Activated T-cell treated with anti-CD3 and anti-CD28 coated beads, Interleukin-2, amount 50 U/mL, for 1 hour (primary cell): ENCODE data around the gene PLCL1.

Experiments
- DNase-seq: peaks from one replicate; pipeline ENCODE4 v3.0.0-alpha.2; 2020

Gene PLCL1

DNA sequence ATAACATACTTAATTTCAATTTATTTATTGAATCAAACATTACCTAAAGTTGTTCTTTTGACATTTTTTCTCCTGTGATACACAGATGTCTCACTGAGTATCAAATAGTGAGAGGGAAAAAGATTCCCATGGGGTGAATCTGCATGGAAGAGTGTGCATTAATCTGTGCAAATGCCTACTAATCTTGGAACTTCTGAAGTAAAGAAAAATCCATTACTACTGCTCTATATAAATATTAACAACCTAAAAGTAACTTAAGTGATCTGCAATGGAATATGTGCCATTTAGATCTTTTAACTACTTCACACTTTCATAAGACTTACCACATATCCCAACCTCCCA, 125.5 kb downstream of the PLCL1 start:
- DNase-seq = no peak

- no peak for DNase-seq
Observed at GRCh38 chr2:197930570-197931278, 126.3 kb downstream of the PLCL1 start.

GRCh38 chr2:197931661-197932312, 127.4 kb downstream of the PLCL1 start:
- DNase-seq = no peak

GRCh38 chr2:197932374-197932773, 128.0 kb downstream of the PLCL1 start:
- DNase-seq = no peak

DNA sequence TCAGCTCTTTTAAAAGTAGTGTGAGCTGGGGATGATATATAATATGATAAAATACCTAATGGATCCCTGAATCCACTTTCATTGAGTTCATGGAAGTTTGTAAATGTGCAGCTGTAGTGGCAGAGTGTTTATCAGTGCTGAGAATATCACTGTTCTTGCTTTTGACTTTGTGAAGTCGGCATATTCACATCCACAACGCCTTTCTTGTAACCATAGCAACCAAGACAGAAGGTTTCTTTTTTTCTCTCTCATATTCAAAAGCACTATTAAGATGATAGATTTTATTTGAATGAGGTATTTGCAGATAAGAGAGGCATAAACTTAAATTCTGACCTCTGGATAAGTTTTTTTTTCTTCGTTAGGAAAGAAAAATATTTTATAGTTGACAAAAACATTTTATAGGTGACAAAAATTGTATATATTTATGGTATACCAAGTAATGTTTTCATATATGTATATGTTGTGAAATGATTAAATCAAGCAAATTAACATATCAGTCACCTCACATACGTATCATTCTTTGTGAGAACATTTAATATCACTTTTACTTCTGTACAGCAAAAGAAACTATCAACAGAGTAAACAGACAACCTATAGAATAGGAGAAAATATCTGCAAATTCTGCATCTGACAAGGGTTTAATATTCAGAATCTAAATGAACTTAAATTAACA, 130.0 kb downstream of the PLCL1 start:
- DNase-seq = no peak

GRCh38 chr2:197934934-197935289, 130.5 kb downstream of the PLCL1 start:
- DNase-seq = no peak

DNA sequence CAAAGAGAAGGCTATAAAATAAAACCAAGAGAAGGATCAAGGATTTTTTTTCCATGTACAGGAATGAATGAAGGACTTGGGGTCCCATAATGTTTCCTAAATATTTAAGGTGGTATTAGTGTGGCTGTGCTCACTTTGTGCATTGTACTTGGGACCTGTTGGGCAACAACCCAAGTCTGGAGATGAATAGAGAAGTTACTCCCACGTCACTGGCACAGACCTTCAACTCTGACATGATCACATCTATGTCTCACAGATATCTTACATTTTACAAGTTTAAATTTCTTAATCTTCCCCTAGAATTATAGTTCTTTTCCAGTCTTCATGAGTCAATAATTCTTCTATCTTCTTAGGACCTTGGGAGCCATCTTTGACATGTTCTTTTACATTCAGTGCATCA, 133.4 kb downstream of the PLCL1 start:
- no peak for DNase-seq

GRCh38 chr2:197938555-197938954, 134.2 kb downstream of the PLCL1 start:
- no peak for DNase-seq

DNA sequence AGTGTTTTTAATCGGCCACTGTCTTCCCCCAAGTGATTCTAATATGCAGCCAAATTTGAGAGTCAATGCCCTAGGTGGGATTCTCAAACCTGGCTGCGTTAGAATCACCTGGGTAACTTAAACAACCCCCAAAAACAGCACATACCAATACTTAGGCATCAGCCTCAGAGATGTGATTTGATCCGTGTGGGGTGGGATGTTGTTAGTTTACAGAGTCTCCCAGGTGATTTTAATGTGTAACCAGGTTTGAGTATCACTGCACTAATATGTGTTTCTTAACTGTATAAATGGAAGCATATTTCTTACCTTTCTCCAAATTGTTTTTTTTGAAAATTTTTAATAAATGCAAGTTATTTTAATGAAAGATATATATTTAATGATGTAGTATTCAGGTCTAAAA, 135.4 kb downstream of the PLCL1 start:
- no peak for DNase-seq

DNA sequence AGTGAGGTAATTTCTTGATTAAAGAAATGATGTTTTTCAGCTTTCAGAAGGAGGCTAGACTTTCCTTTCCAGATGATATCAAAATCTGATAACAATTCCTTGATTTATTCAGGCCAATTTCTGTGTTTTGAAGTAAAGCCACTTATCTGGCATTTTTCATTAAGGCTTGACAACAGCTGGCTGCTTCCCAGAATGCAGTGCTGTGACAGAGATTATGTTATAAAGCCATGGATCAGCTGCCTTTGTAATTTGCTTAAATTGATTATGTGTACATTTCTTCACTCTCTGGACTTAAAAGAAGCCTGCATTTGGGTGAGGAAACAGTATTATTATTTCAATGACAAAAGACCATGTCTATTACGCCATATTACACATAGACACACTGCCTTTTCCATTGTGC, 136.0 kb downstream of the PLCL1 start:
- DNase-seq = no peak

GRCh38 chr2:197941715-197942114, 137.3 kb downstream of the PLCL1 start:
- DNase-seq = no peak

- no peak for DNase-seq
Observed at GRCh38 chr2:197943731-197944130, 139.3 kb downstream of the PLCL1 start.

- no peak for DNase-seq
Observed at GRCh38 chr2:197944416-197945096, 140.2 kb downstream of the PLCL1 start.

GRCh38 chr2:197946562-197946961, 142.2 kb downstream of the PLCL1 start:
- no peak for DNase-seq

GRCh38 chr2:197947219-197947757, 142.9 kb downstream of the PLCL1 start:
- DNase-seq = no peak

DNA sequence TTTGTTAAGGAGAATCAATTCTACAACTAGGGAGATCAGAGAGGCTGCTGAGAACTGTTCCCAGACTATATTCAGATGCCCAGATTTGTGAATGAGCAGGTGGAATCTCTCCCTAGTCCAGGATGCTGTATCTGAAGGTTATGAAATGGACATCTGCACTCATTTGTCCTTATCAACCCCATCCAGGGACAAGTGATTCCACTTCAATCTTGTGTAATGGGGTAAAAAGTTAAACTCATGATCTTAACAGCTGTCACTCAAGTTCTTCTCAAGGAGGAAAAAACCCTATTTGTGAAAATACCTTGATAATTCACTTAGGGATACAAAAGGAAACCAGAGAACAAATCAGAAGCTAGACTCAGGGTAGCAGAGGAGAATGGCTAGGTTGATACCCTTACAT, 144.8 kb downstream of the PLCL1 start:
- no peak for DNase-seq

- DNase-seq = no peak
Observed at GRCh38 chr2:197950006-197950405, 145.6 kb downstream of the PLCL1 start.

- no peak for DNase-seq
Observed at GRCh38 chr2:197950724-197951123, 146.3 kb downstream of the PLCL1 start.

DNA sequence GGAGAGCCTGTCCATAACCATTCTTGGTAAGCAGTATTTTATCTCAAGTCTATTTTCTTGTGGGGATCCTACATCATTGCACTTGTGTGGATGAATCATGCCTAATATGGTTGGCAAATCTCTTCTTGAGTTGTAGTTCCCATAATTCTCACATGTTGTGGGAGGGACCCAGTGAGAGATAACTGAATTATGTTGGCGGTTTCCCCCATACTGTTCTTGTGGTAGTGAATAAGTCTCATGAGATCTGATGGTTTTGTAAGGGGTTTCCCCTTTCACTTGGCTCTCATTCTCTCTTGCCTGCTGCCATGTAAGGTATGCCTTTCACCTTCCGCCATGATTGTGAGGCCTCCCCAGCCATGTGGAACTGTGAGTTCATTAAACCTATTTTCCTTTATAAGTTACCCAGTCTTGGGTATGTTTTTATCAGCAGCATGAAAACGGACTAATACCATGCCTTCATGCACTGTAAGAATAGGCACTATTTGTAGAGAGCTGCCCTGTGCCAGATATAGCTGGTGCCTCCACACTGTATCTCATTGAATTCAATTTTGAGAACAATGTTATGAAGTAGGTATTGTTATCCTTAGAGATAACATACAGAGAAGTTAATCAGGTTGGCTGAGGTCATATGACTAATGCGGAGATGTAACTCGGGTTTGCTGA, 148.3 kb downstream of the PLCL1 start:
- no peak for DNase-seq

DNA sequence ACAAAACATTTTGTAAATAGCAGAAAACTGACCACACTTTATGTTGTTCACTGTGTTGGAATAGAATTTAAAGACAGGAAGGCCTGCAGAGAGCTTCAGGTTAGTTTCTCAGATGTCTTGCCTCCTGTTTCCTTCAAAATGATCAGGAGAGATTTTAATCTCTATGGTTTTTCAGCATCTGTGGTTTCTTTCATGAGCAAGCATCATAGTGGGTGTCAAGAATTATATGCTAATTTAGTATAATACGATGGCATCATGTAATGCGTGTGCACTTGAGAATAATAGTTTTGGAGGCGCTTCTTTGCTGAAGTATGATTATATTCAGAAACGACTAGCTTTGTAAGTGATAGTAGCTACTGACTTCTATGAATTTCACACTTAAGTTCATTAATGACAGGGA, 149.9 kb downstream of the PLCL1 start:
- DNase-seq = no peak

DNA sequence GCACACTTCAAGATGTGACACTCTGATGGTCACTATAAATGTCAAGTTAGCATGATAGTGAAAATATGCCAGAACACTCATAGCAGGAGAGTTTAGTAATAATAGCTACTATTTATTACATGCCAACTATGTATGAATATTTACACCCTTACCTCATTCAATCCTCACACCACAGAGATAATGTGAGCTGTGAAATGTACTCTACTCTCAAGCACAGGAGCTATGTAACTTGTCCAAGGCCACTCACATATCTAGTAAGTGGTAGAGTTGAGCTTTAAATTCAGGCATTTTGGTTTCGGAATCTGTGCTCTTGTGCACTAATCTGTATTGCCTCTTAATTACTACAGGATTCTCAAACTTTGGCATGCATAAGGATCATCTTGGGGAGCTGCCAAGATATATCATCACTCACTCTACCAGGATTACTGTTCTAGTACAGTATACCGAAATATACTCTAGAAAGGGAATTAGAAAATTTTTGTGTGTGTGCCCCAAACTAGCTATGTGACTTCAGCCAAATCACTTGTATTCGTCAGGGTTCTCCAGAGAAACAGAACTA, 154.3 kb downstream of the PLCL1 start:
- no peak for DNase-seq

DNA sequence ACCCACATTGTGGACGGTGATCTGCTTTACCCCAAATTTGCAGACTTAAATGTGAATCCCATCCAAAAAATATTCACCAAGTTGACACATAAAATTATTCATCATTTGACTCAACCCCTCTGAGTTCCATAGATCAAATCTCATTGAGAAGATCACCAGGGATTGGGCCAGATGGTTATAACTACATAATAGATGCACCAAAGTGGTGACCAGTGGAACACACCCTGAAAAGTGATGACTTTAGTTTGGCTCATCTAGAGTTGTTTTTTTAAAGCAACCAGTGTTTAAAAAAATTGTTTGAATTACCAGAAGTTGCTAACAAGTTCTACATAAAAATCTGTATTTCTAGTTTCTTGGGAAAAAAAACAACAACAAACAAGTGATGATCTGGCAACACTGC, 155.0 kb downstream of the PLCL1 start:
- no peak for DNase-seq

DNA sequence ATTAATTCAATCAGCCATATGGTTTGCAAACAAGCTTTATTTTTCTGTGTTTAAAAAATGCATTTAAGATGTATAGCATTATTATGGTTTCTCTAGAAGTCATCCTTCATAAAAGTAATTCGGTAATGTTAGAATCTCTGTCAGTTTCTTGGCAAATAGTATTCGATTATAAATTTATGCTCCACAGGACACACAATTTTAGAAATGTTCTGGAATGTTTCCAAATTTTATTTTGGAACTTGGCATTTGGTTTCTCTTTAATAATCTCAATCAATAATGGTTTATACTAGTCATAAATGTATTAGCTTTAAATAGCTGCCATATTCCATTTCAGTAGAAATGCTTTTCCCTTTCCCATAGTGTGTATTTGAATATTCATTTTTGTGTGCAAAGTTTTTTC, 156.4 kb downstream of the PLCL1 start:
- DNase-seq = no peak
